ENCODE results near the gene PPME1.

The PPME1 gene

GRCh38 chr11:74233683-74234082 is 62.6 kb downstream of the PPME1 start:
- no peak for DNase-seq

- no peak for DNase-seq
Observed at GRCh38 chr11:74235121-74235520, 64.0 kb downstream of the PPME1 start.

GRCh38 chr11:74237541-74237940 is 66.5 kb downstream of the PPME1 start:
- no peak for DNase-seq

GRCh38 chr11:74238243-74238642 is 67.2 kb downstream of the PPME1 start:
- no peak for DNase-seq

- no peak for DNase-seq
Observed at GRCh38 chr11:74248469-74248868, 77.4 kb downstream of the PPME1 start.

GRCh38 chr11:74249496-74249895 is 78.4 kb downstream of the PPME1 start:
- DNase-seq = no peak

GRCh38 chr11:74253361-74253760 is 82.3 kb downstream of the PPME1 start:
- no peak for DNase-seq

GRCh38 chr11:74255741-74256375 is 84.8 kb downstream of the PPME1 start:
- no peak for DNase-seq

- no peak for DNase-seq
Observed at GRCh38 chr11:74256378-74257133, 85.5 kb downstream of the PPME1 start.

- DNase-seq = no peak
Observed at GRCh38 chr11:74257959-74258553, 87.0 kb downstream of the PPME1 start.

- DNase-seq = no peak
Observed at GRCh38 chr11:74262725-74263124, 91.6 kb downstream of the PPME1 start.

GRCh38 chr11:74265256-74265655 is 94.2 kb downstream of the PPME1 start:
- DNase-seq = no peak

- DNase-seq = no peak
Observed at GRCh38 chr11:74267014-74267413, 95.9 kb downstream of the PPME1 start.

GRCh38 chr11:74268456-74268855 is 97.4 kb downstream of the PPME1 start:
- DNase-seq = no peak

- no peak for DNase-seq
Observed at GRCh38 chr11:74269161-74269811, 98.2 kb downstream of the PPME1 start.

GRCh38 chr11:74272276-74272675 is 101.2 kb downstream of the PPME1 start:
- no peak for DNase-seq

- DNase-seq = no peak
Observed at GRCh38 chr11:74276581-74276980, 105.5 kb downstream of the PPME1 start.

GRCh38 chr11:74278103-74278502 is 107.0 kb downstream of the PPME1 start:
- DNase-seq = no peak

GRCh38 chr11:74278721-74279161 is 107.7 kb downstream of the PPME1 start:
- DNase-seq = no peak

- no peak for DNase-seq
Observed at GRCh38 chr11:74279256-74279655, 108.2 kb downstream of the PPME1 start.

GRCh38 chr11:74280494-74280893 is 109.4 kb downstream of the PPME1 start:
- DNase-seq = no peak

- no peak for DNase-seq
Observed at GRCh38 chr11:74282421-74282820, 111.3 kb downstream of the PPME1 start.

- DNase-seq = no peak
Observed at GRCh38 chr11:74282914-74283371, 111.9 kb downstream of the PPME1 start.
